Endothelial cell (in vitro differentiated cells): ENCODE data around the gene DDX3X. TPM values are rescaled to one million over a fixed set of nuclear protein-coding genes. Genes with fewer than 3 reads are reported as not detected.
"Not testable (repeated sequence)": the region's sequence is repeated elsewhere in the genome, so short reads cannot be mapped to it uniquely, and the experiment has no call there.

ENCODE experiments used
- DNase-seq: peaks from one replicate; pipeline ENCODE4 v3.0.0; 2021; ENCODE audit warnings: low spot score
- H3K27ac Mint-ChIP-seq: one replicate; pipeline ENCODE4 v1.8.0; 2021; ENCODE audit warnings: mixed read lengths, inconsistent platforms; ENCODE audit not compliant: unreplicated experiment
- H3K27me3 Mint-ChIP-seq: one replicate; pipeline ENCODE4 v1.8.0; 2021; ENCODE audit warnings: mild to moderate bottlenecking, moderate library complexity, mixed read lengths, inconsistent platforms; ENCODE audit not compliant: unreplicated experiment
- H3K36me3 Mint-ChIP-seq: one replicate; pipeline ENCODE4 v1.8.0; 2021; ENCODE audit warnings: mild to moderate bottlenecking, low read depth, mixed read lengths, inconsistent platforms; ENCODE audit not compliant: unreplicated experiment
- H3K4me1 Mint-ChIP-seq: one replicate; pipeline ENCODE4 v1.8.0; 2021; ENCODE audit warnings: mild to moderate bottlenecking, mixed read lengths, inconsistent platforms; ENCODE audit not compliant: unreplicated experiment
- H3K4me3 Mint-ChIP-seq: one replicate; pipeline ENCODE4 v1.8.0; 2021; ENCODE audit warnings: mild to moderate bottlenecking, mixed read lengths, inconsistent platforms; ENCODE audit not compliant: unreplicated experiment
- H3K9me3 Mint-ChIP-seq: one replicate; pipeline ENCODE4 v1.8.0; 2021; ENCODE audit warnings: mixed read lengths, inconsistent platforms; ENCODE audit not compliant: unreplicated experiment
- total RNA-seq: library from RNA; stranded (reverse); fragmentation: NEBNext Ultra II Directional; extraction: Animal tissue kit (Norgen Biotek cat#: 25700); gene quantifications from one replicate; pipeline ENCODE4 v1.2.1, GENCODE V29; 2021; ENCODE audit not compliant: unreplicated experiment
- TF ChIP-seq, protein P1 (sequence below): fragments of 200-600 bp; sonication (generic); IDR thresholded peaks from one replicate; pipeline ENCODE4 v1.5.0; 2021; ENCODE audit warnings: antibody characterized with exemption; ENCODE audit not compliant: unreplicated experiment

DDX3X gene
- total RNA-seq, 1 donor from 2014 or later = 265 TPM

DNA sequence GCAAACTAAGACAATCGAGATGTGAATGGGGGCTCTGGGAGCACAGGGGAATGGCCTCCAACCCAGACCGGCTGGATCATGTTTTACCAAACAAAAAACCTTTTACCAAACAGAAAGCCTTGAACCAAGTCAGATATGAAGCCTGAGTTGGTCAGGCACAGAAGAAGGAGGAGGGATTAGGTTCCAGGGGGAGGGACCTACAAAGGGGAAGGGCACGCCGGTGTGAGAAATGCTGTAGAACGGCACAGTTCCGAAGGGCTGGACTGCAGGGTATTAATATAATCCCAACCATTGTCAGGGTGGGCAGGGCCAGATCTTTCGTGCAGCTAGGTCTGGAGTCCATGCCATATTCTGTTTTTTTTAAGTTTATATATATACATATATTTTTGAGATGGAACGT, 60.3 kb downstream of the DDX3X start:
- H3K4me1 Mint-ChIP-seq = no peaks in the 10 kb centered on the region
- TF ChIP-seq, protein P1, sequence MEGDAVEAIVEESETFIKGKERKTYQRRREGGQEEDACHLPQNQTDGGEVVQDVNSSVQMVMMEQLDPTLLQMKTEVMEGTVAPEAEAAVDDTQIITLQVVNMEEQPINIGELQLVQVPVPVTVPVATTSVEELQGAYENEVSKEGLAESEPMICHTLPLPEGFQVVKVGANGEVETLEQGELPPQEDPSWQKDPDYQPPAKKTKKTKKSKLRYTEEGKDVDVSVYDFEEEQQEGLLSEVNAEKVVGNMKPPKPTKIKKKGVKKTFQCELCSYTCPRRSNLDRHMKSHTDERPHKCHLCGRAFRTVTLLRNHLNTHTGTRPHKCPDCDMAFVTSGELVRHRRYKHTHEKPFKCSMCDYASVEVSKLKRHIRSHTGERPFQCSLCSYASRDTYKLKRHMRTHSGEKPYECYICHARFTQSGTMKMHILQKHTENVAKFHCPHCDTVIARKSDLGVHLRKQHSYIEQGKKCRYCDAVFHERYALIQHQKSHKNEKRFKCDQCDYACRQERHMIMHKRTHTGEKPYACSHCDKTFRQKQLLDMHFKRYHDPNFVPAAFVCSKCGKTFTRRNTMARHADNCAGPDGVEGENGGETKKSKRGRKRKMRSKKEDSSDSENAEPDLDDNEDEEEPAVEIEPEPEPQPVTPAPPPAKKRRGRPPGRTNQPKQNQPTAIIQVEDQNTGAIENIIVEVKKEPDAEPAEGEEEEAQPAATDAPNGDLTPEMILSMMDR = no peak
- no peak overlapping the region for H3K27ac Mint-ChIP-seq
- DNase-seq = no peak
- no peak overlapping the region for H3K4me3 Mint-ChIP-seq
- H3K36me3 Mint-ChIP-seq = no peaks in the 10 kb centered on the region
- H3K27me3 Mint-ChIP-seq = peaks cover 2% of the 10 kb centered on the region
- H3K9me3 Mint-ChIP-seq = no peaks in the 10 kb centered on the region

DNA sequence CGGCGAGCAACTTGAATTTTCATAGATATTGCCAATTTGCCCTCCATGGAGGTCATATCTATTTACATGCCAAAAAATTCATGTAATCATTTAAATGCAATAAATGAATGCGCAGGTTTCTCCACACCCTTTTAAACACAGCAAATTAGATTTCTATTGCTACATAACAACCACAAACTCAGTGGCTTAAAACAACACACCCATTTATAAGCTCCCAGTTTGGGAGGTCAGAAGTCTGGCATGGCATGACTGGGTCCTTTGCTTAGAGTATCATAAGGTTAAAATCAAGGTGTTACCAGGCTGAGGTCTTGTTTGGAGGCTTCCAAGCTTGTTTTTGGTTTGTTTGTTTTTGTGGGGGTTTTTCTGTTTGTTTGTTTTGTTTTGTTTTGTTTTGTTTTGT, 63.3 kb downstream of the DDX3X start:
- TF ChIP-seq, protein P1 = no peak
- DNase-seq = no peak
- H3K27ac Mint-ChIP-seq = no peak overlapping the region
- H3K4me3 Mint-ChIP-seq = no peak overlapping the region
- H3K27me3 Mint-ChIP-seq = peaks cover 2% of the 10 kb centered on the region
- H3K36me3 Mint-ChIP-seq = no peaks in the 10 kb centered on the region
- H3K9me3 Mint-ChIP-seq = no peaks in the 10 kb centered on the region
- no peaks in the 10 kb centered on the region for H3K4me1 Mint-ChIP-seq

DNA sequence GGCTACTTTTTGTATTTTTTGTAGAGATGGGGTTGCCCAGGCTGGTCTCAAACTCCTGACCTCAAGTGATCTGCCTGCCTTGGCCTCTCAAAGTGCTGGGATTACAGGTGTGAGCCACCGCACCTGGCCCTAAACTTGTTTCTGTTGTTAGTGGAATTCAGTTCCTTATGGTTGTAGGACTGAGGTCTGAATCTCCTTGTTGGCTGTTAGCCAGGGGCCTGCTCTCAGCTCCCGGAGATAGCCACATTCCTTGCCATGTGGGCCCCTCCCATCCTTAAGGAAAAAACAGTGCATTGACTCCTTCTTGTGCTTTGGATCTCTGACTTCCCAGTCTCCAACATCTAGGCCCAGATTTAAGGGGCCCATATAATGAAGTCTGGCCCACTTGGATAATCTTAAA, 63.8 kb downstream of the DDX3X start:
- TF ChIP-seq, protein P1 = no peak
- H3K4me1 Mint-ChIP-seq = no peaks in the 10 kb centered on the region
- no peak overlapping the region for H3K4me3 Mint-ChIP-seq
- no peak for DNase-seq
- H3K27ac Mint-ChIP-seq = no peak overlapping the region
- H3K36me3 Mint-ChIP-seq = no peaks in the 10 kb centered on the region
- H3K27me3 Mint-ChIP-seq = peaks cover 2% of the 10 kb centered on the region
- no peaks in the 10 kb centered on the region for H3K9me3 Mint-ChIP-seq

DNA sequence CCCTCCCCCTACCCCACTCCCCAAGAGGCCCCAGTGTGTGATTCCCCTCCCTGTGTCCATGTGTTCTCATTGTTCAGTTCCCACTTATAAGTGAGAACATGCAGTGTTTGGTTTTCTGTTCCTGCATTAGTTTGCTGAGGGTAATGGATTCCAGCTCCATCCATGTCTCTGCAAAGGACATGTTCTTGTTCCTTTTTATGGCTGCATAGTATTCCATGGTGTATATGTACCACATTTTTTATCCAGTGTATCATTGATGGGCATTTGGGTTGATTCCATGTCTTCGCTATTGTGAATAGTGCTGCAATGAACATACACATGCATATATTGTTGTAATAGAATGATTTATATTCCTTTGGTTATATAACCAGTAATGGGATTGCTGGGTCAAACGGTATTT, 68.6 kb downstream of the DDX3X start:
- not testable (repeated sequence) for H3K36me3 Mint-ChIP-seq, H3K4me1 Mint-ChIP-seq, H3K27ac Mint-ChIP-seq, H3K9me3 Mint-ChIP-seq, H3K4me3 Mint-ChIP-seq, DNase-seq, H3K27me3 Mint-ChIP-seq

DNA sequence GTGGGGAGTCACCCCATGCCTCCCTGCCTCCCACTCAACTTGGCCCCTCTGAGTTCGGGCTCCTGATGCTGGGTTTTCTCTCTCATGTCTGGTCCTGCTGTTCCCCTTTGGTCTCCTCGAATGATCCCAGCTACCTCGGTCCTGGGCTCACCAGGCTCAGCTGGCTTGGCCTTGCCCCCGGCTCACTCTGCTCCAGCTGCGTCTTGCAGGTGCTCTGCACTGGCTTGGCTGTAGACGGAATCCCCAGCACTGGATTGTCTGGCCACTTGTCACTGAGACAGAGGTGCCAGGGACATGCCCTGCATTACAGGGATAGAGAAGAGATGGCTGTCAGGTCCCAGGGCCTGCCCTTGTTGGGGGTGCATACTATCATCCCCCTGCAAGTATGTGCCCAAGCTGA, 71.6 kb downstream of the DDX3X start:
- no peaks in the 10 kb centered on the region for H3K36me3 Mint-ChIP-seq
- no peak for DNase-seq
- TF ChIP-seq, protein P1 = no peak
- no peak overlapping the region for H3K4me3 Mint-ChIP-seq
- H3K9me3 Mint-ChIP-seq = no peaks in the 10 kb centered on the region
- peaks cover 2% of the 10 kb centered on the region for H3K27me3 Mint-ChIP-seq
- H3K4me1 Mint-ChIP-seq = no peaks in the 10 kb centered on the region
- no peak overlapping the region for H3K27ac Mint-ChIP-seq

DNA sequence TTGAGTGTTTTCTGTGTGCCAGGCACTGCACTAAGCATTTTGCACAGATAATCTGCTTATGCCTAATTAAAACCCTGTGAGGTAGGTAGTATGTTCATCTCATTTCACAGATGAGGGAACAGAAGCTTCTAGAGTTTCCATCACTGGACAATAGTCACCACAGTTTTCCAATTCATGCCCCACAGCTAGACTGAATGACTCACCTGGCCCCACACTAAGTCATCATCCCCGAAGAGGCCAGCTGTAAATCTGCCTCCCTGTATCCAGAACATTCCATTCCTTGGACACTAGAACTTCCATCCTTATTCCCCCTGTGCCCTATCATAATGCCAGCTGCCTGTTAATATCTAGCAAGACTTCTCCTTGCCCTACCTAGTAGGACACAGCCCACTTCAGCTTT, 72.2 kb downstream of the DDX3X start:
- Mint-ChIP-seq H3K9me3 (no peaks in the 10 kb centered on the region), H3K27me3 (peaks cover 2% of the 10 kb centered on the region), H3K27ac (no peak overlapping the region), H3K36me3 (no peaks in the 10 kb centered on the region), H3K4me1 (no peaks in the 10 kb centered on the region), H3K4me3 (no peak overlapping the region)
- no peak for DNase-seq
- TF ChIP-seq, protein P1 = no peak
